ENCODE data around the gene PNMA5. TPM values are rescaled to one million over a fixed set of nuclear protein-coding genes. Genes with fewer than 3 reads are reported as not detected.
A peak's percentile ranks its signal among the peaks of the same experiment; 100 is the strongest.
"Not testable (repeated sequence)": the region's sequence is repeated elsewhere in the genome, so short reads cannot be mapped to it uniquely, and the experiment has no call there.

PNMA5 gene
- total and polyA plus RNA-seq, 2 of the 8 experiments (the other 6 are each of a cell fraction or from before 2014, with no cell fraction given) = 0.11 TPM

DNA sequence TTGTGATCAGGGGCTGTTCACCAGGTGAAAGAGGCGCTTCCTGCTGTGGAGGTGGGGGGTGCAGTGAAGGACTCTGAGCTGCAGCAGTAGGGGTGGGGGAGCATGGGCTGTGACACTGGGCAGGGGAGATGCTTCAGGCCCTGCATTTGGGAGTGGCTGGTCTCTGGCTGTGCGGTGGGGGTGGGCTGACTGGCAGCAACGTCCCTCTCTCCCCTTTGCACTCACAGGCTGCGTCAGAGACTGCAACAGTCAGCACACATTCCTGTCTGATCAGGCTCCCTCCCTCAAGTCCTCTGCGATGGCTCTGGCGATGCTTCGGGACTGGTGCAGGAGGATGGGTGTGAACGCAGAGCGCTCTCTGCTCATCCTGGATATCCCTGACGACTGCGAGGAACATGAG lies 34.6 kb upstream of the PNMA5 start:
- H2AK5ac ChIP-seq (ENCODE audit: low read depth, low read length); H3K79me1 ChIP-seq (ENCODE audit: low read depth, low read length); H2BK15ac ChIP-seq (ENCODE audit: low read length); H2BK120ac ChIP-seq (replicated peaks; ENCODE audit: low read depth, low read length); H3K9ac ChIP-seq (replicated peaks in 1 of 4; ENCODE audit: extremely low read depth in 1 of 4, low read depth in 3 of 4, low read length in 3 of 4); H3K9me3 ChIP-seq (ENCODE audit: insufficient read depth in 2 of 2, low read depth in 1 of 2, low read length in 1 of 2); DNase-seq (ENCODE audit: low read depth in 1 of 2, low spot score in 2 of 2); H4K91ac ChIP-seq (replicated peaks; ENCODE audit: insufficient read length, low read length); H2BK20ac ChIP-seq (ENCODE audit: low read length); H3K4ac ChIP-seq (replicated peaks; ENCODE audit: insufficient read length, low read depth, low read length); H3K4me2 ChIP-seq (ENCODE audit: insufficient read depth in 1 of 2, low read depth in 2 of 2, low read length in 2 of 2); H3K23ac ChIP-seq (ENCODE audit: insufficient read length); H2BK12ac ChIP-seq (ENCODE audit: low read depth, low read length); H3K18ac ChIP-seq (ENCODE audit: extremely low read depth, low read length); H4K20me1 ChIP-seq (replicated peaks in 1 of 2; ENCODE audit: control insufficient read depth in 1 of 2, insufficient read depth in 2 of 2, low read length in 2 of 2); H3K14ac ChIP-seq (ENCODE audit: insufficient read length); H2BK5ac ChIP-seq (ENCODE audit: low read depth, low read length); H3K4me3 ChIP-seq (ENCODE audit: extremely low read depth in 1 of 4, insufficient read depth in 2 of 4, low read depth in 3 of 4, low read length in 4 of 4); H3K27ac ChIP-seq (ENCODE audit: low read depth, low read length); H3K79me2 ChIP-seq (ENCODE audit: control insufficient read depth in 1 of 2, insufficient read depth in 2 of 2, low read length in 2 of 2); H3K4me1 ChIP-seq (replicated peaks in 1 of 4; ENCODE audit: control insufficient read depth in 3 of 4, insufficient read depth in 4 of 4, low read length in 3 of 4); H3K23me2 ChIP-seq (ENCODE audit: low read depth, low read length); H4K8ac ChIP-seq (ENCODE audit: extremely low read depth, insufficient read depth, low read length); H3K36me3 ChIP-seq (ENCODE audit: control insufficient read depth in 2 of 4, insufficient read depth in 4 of 4, low read length in 3 of 4); H3K56ac ChIP-seq (replicated peaks; ENCODE audit: insufficient read length, low read depth, low read length); H2AFZ ChIP-seq (ENCODE audit: low read length); H4K5ac ChIP-seq (ENCODE audit: insufficient read length, low read depth, low read length); H3K27me3 ChIP-seq (replicated peaks in 1 of 4; ENCODE audit: control insufficient read depth in 3 of 4, extremely low read depth in 1 of 4, insufficient read depth in 3 of 4, low read length in 3 of 4); POLR2A ChIA-PET (ENCODE audit: partially characterized antibody): not testable (repeated sequence)
- WGBS, 2 experiments (ENCODE audit: extremely low coverage in 1 of 2, insufficient coverage in 1 of 2, insufficient read length in 1 of 2, insufficient replicate concordance in 2 of 2, low coverage in 1 of 2, low lambda C conversion rate in 2 of 2, missing lambda C conversion rate in 1 of 2) = no CpG with 5 or more reads among the region's 11 CpGs
- CTCF ChIA-PET (ENCODE audit: partially characterized antibody) = interaction anchor here (1.1 kb wide), 1 partner anchor 68 kb away, joined by 4 read pairs; no protein-coding TSS in a partner anchor
- FAIRE-seq = peak; percentile 81

- H3K4me3 ChIP-seq (ENCODE audit: extremely low read depth in 1 of 4, insufficient read depth in 2 of 4, low read depth in 3 of 4, low read length in 4 of 4); DNase-seq (ENCODE audit: low read depth in 1 of 2, low spot score in 2 of 2); POLR2A ChIA-PET (ENCODE audit: partially characterized antibody): not testable (repeated sequence)
These were observed 32.6 kb upstream of the PNMA5 start for GRCh38 chrX:153026501-153026900.

More at GRCh38 chrX:153026501-153026900, 32.6 kb upstream of the PNMA5 start:
- not testable (repeated sequence) for H3K56ac ChIP-seq (replicated peaks; ENCODE audit: insufficient read length, low read depth, low read length); H4K20me1 ChIP-seq (replicated peaks in 1 of 2; ENCODE audit: control insufficient read depth in 1 of 2, insufficient read depth in 2 of 2, low read length in 2 of 2); H2AFZ ChIP-seq (ENCODE audit: low read length); H2BK120ac ChIP-seq (replicated peaks; ENCODE audit: low read depth, low read length); H2BK5ac ChIP-seq (ENCODE audit: low read depth, low read length); H3K4me2 ChIP-seq (ENCODE audit: insufficient read depth in 1 of 2, low read depth in 2 of 2, low read length in 2 of 2); H3K27ac ChIP-seq (ENCODE audit: low read depth, low read length); H3K36me3 ChIP-seq (ENCODE audit: control insufficient read depth in 2 of 4, insufficient read depth in 4 of 4, low read length in 3 of 4); H2BK20ac ChIP-seq (ENCODE audit: low read length); H3K79me1 ChIP-seq (ENCODE audit: low read depth, low read length); H3K4me1 ChIP-seq (replicated peaks in 1 of 4; ENCODE audit: control insufficient read depth in 3 of 4, insufficient read depth in 4 of 4, low read length in 3 of 4); H3K79me2 ChIP-seq (ENCODE audit: control insufficient read depth in 1 of 2, insufficient read depth in 2 of 2, low read length in 2 of 2); H3K14ac ChIP-seq (ENCODE audit: insufficient read length); H4K5ac ChIP-seq (ENCODE audit: insufficient read length, low read depth, low read length); H4K8ac ChIP-seq (ENCODE audit: extremely low read depth, insufficient read depth, low read length); H2BK15ac ChIP-seq (ENCODE audit: low read length); H4K91ac ChIP-seq (replicated peaks; ENCODE audit: insufficient read length, low read length); H2BK12ac ChIP-seq (ENCODE audit: low read depth, low read length); H2AK5ac ChIP-seq (ENCODE audit: low read depth, low read length); H3K9ac ChIP-seq (replicated peaks in 1 of 4; ENCODE audit: extremely low read depth in 1 of 4, low read depth in 3 of 4, low read length in 3 of 4); H3K27me3 ChIP-seq (replicated peaks in 1 of 4; ENCODE audit: control insufficient read depth in 3 of 4, extremely low read depth in 1 of 4, insufficient read depth in 3 of 4, low read length in 3 of 4); H3K23ac ChIP-seq (ENCODE audit: insufficient read length); H3K18ac ChIP-seq (ENCODE audit: extremely low read depth, low read length); FAIRE-seq; H3K9me3 ChIP-seq (ENCODE audit: insufficient read depth in 2 of 2, low read depth in 1 of 2, low read length in 1 of 2); H3K4ac ChIP-seq (replicated peaks; ENCODE audit: insufficient read length, low read depth, low read length); H3K23me2 ChIP-seq (ENCODE audit: low read depth, low read length)
- CTCF ChIA-PET (ENCODE audit: partially characterized antibody) = interaction anchor here (0.7 kb wide), 1 partner anchor 27 kb away, joined by 3 read pairs; no protein-coding TSS in a partner anchor
- 82% methylated on average over 1 of the region's 2 CpGs; no CpG with 5 or more reads in 1 of the 2 experiments for WGBS, 2 experiments (ENCODE audit: extremely low coverage in 1 of 2, insufficient coverage in 1 of 2, insufficient read length in 1 of 2, insufficient replicate concordance in 2 of 2, low coverage in 1 of 2, low lambda C conversion rate in 2 of 2, missing lambda C conversion rate in 1 of 2)
